WTC11 (cell line): ENCODE measurements around the gene FBXO24. TPM values are rescaled to one million over a fixed set of nuclear protein-coding genes. Genes with fewer than 3 reads are reported as not detected.

Source experiments
- ATAC-seq: fragments of 200-7000 bp; cut with Tn5 transposase; 2 replicates; pipeline ENCODE4 v1.10.0; 2021; ENCODE audit warnings: mild to moderate bottlenecking, moderate library complexity
- CTCF ChIA-PET: fragments of 300-600 bp; sonication (Branson Sonifier 250); formaldehyde crosslinking; loops from one replicate; lab custom pipeline; 2021; ENCODE audit warnings: antibody characterized with exemption; lab: Charles Lee
- POLR2A ChIA-PET: fragments of 350-600 bp; sonication (Branson Sonifier 250); formaldehyde crosslinking; loops from one replicate; lab custom pipeline; 2021; ENCODE audit warnings: antibody characterized with exemption; lab: Charles Lee
- DNase-seq: peaks from one replicate; pipeline ENCODE4 v3.0.0; 2021; ENCODE audit warnings: low spot score
- H3K27ac Mint-ChIP-seq: 2 replicates; pipeline ENCODE4 v1.8.0; 2021; ENCODE audit warnings: mixed read lengths
- H3K27me3 Mint-ChIP-seq: 2 replicates; pipeline ENCODE4 v1.8.0; 2021; ENCODE audit warnings: low read depth, mild to moderate bottlenecking, moderate library complexity, mixed read lengths
- H3K36me3 Mint-ChIP-seq: 2 replicates; pipeline ENCODE4 v1.8.0; 2021; ENCODE audit warnings: mixed read lengths
- H3K4me1 Mint-ChIP-seq: 2 replicates; pipeline ENCODE4 v1.8.0; 2022; ENCODE audit warnings: mixed read lengths
- H3K4me3 Mint-ChIP-seq: 2 replicates; pipeline ENCODE4 v1.8.0; 2021; ENCODE audit warnings: mild to moderate bottlenecking, moderate library complexity, mixed read lengths
- H3K9me3 Mint-ChIP-seq: 2 replicates; pipeline ENCODE4 v1.8.0; 2021; ENCODE audit warnings: mixed read lengths
- CREM ChIP-seq: sonication (generic); formaldehyde crosslinking; IDR thresholded peaks from 2 replicates; pipeline ENCODE4 v1.8.1; 2022; ENCODE audit warnings: mild to moderate bottlenecking, missing genetic modification reagents, moderate library complexity
- E2F5 ChIP-seq: sonication (generic); formaldehyde crosslinking; IDR thresholded peaks from 2 replicates; pipeline ENCODE4 v1.8.1; 2022; ENCODE audit warnings: mild to moderate bottlenecking, moderate library complexity, missing genetic modification reagents
- ELF4 ChIP-seq: sonication (generic); formaldehyde crosslinking; IDR thresholded peaks from 2 replicates; pipeline ENCODE4 v1.8.1; 2022; ENCODE audit warnings: low read depth, mild to moderate bottlenecking, moderate library complexity, missing genetic modification reagents
- ETV6 ChIP-seq: sonication (generic); formaldehyde crosslinking; IDR thresholded peaks from 2 replicates; pipeline ENCODE4 v1.8.1; 2022; ENCODE audit warnings: mild to moderate bottlenecking, missing genetic modification reagents
- FOXJ3 ChIP-seq: sonication (generic); formaldehyde crosslinking; IDR thresholded peaks from 2 replicates; pipeline ENCODE4 v1.9.0; 2021; ENCODE audit warnings: missing genetic modification reagents, mild to moderate bottlenecking, borderline replicate concordance
- FOXK1 ChIP-seq: sonication (generic); formaldehyde crosslinking; IDR thresholded peaks from 2 replicates; pipeline ENCODE4 v1.8.0; 2022; ENCODE audit warnings: mild to moderate bottlenecking, moderate library complexity, missing genetic modification reagents
- JAZF1 ChIP-seq: fragments of 250-450 bp; sonication (Bioruptor Pico); IDR thresholded peaks from 2 replicates; pipeline ENCODE4 v1.9.0; 2021; ENCODE audit warnings: moderate library complexity, mild to moderate bottlenecking, inconsistent platforms
- NFATC4 ChIP-seq: fragments of 250-450 bp; sonication (Bioruptor Pico); IDR thresholded peaks from 2 replicates; pipeline ENCODE4 v1.9.0; 2021; ENCODE audit warnings: mild to moderate bottlenecking
- NR2C2 ChIP-seq: sonication (generic); formaldehyde crosslinking; IDR thresholded peaks from 2 replicates; pipeline ENCODE4 v1.8.0; 2022; ENCODE audit warnings: mild to moderate bottlenecking, missing genetic modification reagents
- SOX15 ChIP-seq: fragments of 250-450 bp; sonication (Bioruptor Pico); IDR thresholded peaks from 2 replicates; pipeline ENCODE4 v1.9.0; 2021; ENCODE audit warnings: mild to moderate bottlenecking
- ZNF219 ChIP-seq: sonication (generic); formaldehyde crosslinking; IDR thresholded peaks from 2 replicates; pipeline ENCODE4 v1.8.0; 2023; ENCODE audit warnings: missing genetic modification reagents, mild to moderate bottlenecking, borderline replicate concordance
- total RNA-seq: library from RNA; stranded (reverse); gene quantifications from 3 replicates; pipeline ENCODE4 v1.2.3, GENCODE V29; 2021
- TF ChIP-seq, protein P1 (sequence below): sonication (generic); formaldehyde crosslinking; IDR thresholded peaks from 2 replicates; pipeline ENCODE4 v1.8.1; 2022; ENCODE audit warnings: low read depth, missing genetic modification reagents, borderline replicate concordance
- TF ChIP-seq, protein P2 (sequence below): sonication (generic); formaldehyde crosslinking; IDR thresholded peaks from 2 replicates; pipeline ENCODE4 v1.8.0; 2022; ENCODE audit warnings: mild to moderate bottlenecking, missing genetic modification reagents
- TF ChIP-seq, protein P3 (sequence below): sonication (generic); formaldehyde crosslinking; IDR thresholded peaks from 2 replicates; pipeline ENCODE4 v1.8.0; 2022; ENCODE audit warnings: mild to moderate bottlenecking, missing genetic modification reagents
- TF ChIP-seq, protein P4 (sequence below): sonication (generic); formaldehyde crosslinking; IDR thresholded peaks from 2 replicates; pipeline ENCODE4 v1.8.0; 2022; ENCODE audit warnings: missing genetic modification reagents

FBXO24 gene
- total RNA-seq, 1 experiment from 2014 or later, result 0.70 TPM

DNA sequence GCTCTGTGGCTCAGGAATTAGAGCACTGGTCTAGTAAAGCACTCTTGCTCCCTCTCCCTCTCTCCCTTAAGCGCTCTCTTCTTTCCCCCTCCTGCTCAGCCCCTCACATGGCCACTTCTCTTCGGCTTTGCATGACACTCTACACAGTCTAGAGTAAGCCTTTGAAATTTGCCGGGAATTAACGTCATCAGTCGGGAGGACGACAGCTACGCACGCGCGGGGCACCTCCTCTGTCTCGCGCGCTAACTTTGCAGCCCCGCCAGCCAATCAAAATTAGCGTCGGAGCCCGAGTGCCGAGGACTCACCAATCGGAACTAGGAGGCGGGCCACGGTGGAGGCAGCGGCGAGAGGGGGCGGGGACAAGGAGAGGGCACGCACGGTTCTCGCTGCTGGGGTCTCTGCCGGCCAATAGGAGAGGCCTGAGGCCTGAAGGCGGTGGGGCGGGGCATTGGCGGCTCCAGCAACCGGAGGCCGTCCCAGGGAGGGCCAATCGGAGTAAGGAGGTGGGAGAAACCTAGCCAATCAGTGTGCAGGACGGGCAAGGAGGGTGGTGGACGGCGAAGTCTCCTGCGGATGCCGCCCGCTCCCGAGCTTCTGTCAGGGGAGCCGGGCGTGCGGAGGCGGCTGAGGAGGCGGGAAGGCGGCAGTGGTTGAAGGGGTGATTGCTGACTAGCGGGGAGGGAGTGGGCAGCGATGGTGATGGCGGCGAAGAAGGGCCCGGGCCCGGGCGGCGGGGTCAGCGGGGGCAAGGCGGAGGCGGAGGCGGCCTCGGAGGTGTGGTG, 47.3 kb upstream of the FBXO24 start, which contains the start of gene AGFG2 (continued):
- peak; percentile 85 for TF ChIP-seq FOXK1
- no peak for TF ChIP-seq JAZF1 (CRISPR knock-in tag)
- TF ChIP-seq E2F5 (CRISPR knock-in tag), result peak; percentile 67; the same call in 1 of the 2 replicates
- TF ChIP-seq SOX15, result no peak
- TF ChIP-seq CREM (CRISPR knock-in tag), result peak; percentile 77; the same call in 1 of the 2 replicates
- TF ChIP-seq ELF4 (CRISPR knock-in tag), result no peak
- TF ChIP-seq NFATC4 (CRISPR knock-in tag), result no peak
- TF ChIP-seq, protein P1, sequence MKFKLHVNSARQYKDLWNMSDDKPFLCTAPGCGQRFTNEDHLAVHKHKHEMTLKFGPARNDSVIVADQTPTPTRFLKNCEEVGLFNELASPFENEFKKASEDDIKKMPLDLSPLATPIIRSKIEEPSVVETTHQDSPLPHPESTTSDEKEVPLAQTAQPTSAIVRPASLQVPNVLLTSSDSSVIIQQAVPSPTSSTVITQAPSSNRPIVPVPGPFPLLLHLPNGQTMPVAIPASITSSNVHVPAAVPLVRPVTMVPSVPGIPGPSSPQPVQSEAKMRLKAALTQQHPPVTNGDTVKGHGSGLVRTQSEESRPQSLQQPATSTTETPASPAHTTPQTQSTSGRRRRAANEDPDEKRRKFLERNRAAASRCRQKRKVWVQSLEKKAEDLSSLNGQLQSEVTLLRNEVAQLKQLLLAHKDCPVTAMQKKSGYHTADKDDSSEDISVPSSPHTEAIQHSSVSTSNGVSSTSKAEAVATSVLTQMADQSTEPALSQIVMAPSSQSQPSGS (CRISPR knock-in tag), result no peak
- peak; percentile 75; the same call in 1 of the 2 replicates for TF ChIP-seq ETV6 (CRISPR knock-in tag)
- TF ChIP-seq, protein P2, sequence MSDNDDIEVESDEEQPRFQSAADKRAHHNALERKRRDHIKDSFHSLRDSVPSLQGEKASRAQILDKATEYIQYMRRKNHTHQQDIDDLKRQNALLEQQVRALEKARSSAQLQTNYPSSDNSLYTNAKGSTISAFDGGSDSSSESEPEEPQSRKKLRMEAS, result peak; percentile 88
- TF ChIP-seq, protein P3, sequence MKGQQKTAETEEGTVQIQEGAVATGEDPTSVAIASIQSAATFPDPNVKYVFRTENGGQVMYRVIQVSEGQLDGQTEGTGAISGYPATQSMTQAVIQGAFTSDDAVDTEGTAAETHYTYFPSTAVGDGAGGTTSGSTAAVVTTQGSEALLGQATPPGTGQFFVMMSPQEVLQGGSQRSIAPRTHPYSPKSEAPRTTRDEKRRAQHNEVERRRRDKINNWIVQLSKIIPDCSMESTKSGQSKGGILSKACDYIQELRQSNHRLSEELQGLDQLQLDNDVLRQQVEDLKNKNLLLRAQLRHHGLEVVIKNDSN (CRISPR knock-in tag), result peak; percentile 10; the same call in 1 of the 2 replicates
- no peak for TF ChIP-seq NR2C2 (CRISPR knock-in tag)
- no peak for TF ChIP-seq FOXJ3 (CRISPR knock-in tag)
- TF ChIP-seq, all 79 proteins: peak for 12

GRCh38 chr7:100539436-100540006, 46.6 kb upstream of the FBXO24 start:
- no peak for ATAC-seq
- H3K4me3 Mint-ChIP-seq, result peak overlapping the region; percentile 91
- H3K27ac Mint-ChIP-seq, result no peak overlapping the region
- ChIA-PET CTCF (interaction anchor here (0.6 to 2.1 kb wide), 15 partner anchors 20 to 1401 kb away, joined by 3 to 16 read pairs (median 4); partner anchors contain the start of genes FBXO24, MOSPD3 and POP7), POLR2A (interaction anchor here (1.0 to 1.6 kb wide), 5 partner anchors 28 to 70 kb away, joined by 3 to 7 read pairs (median 4); partner anchors contain the start of genes FBXO24, LRCH4 and TSC22D4)
- peak; percentile 30 for DNase-seq
- no peaks in the 10 kb centered on the region for H3K36me3 Mint-ChIP-seq
- H3K9me3 Mint-ChIP-seq, result no peaks in the 10 kb centered on the region
- H3K4me1 Mint-ChIP-seq, result peaks cover 50% of the 10 kb centered on the region
- TF ChIP-seq, protein P4, sequence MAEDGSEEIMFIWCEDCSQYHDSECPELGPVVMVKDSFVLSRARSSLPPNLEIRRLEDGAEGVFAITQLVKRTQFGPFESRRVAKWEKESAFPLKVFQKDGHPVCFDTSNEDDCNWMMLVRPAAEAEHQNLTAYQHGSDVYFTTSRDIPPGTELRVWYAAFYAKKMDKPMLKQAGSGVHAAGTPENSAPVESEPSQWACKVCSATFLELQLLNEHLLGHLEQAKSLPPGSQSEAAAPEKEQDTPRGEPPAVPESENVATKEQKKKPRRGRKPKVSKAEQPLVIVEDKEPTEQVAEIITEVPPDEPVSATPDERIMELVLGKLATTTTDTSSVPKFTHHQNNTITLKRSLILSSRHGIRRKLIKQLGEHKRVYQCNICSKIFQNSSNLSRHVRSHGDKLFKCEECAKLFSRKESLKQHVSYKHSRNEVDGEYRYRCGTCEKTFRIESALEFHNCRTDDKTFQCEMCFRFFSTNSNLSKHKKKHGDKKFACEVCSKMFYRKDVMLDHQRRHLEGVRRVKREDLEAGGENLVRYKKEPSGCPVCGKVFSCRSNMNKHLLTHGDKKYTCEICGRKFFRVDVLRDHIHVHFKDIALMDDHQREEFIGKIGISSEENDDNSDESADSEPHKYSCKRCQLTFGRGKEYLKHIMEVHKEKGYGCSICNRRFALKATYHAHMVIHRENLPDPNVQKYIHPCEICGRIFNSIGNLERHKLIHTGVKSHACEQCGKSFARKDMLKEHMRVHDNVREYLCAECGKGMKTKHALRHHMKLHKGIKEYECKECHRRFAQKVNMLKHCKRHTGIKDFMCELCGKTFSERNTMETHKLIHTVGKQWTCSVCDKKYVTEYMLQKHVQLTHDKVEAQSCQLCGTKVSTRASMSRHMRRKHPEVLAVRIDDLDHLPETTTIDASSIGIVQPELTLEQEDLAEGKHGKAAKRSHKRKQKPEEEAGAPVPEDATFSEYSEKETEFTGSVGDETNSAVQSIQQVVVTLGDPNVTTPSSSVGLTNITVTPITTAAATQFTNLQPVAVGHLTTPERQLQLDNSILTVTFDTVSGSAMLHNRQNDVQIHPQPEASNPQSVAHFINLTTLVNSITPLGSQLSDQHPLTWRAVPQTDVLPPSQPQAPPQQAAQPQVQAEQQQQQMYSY (CRISPR knock-in tag), result 0 out of 2 replicates have a peak, but pooled peaks have one; percentile 55
- no peak for TF ChIP-seq ZNF219 (CRISPR knock-in tag)
- H3K27me3 Mint-ChIP-seq, result peaks cover 27% of the 10 kb centered on the region
